Activated naive CD8-positive, alpha-beta T cell treated with anti-CD3 and anti-CD28 coated beads, Interleukin-2, amount 50 U/mL, for 24 hours (primary cell): ENCODE measurements around the gene TYMS.

Experiments
- ATAC-seq: fragments of 150-1000 bp; cut with Tn5 transposase; one replicate; pipeline ENCODE4 v1.10.0; 2021
- DNase-seq: peaks from one replicate; pipeline ENCODE4 v3.0.0; 2021
- H3K27ac Mint-ChIP-seq: one replicate; pipeline ENCODE4 v1.8.0; 2021; ENCODE audit warnings: mild to moderate bottlenecking, mixed read lengths
- H3K27me3 Mint-ChIP-seq: one replicate; pipeline ENCODE4 v1.8.0; 2021; ENCODE audit warnings: mixed read lengths
- H3K36me3 Mint-ChIP-seq: one replicate; pipeline ENCODE4 v1.8.0; 2021; ENCODE audit warnings: low read depth, mixed read lengths
- H3K4me1 Mint-ChIP-seq: one replicate; pipeline ENCODE4 v1.8.0; 2021; ENCODE audit warnings: mixed read lengths
- H3K4me3 Mint-ChIP-seq: one replicate; pipeline ENCODE4 v1.8.0; 2021; ENCODE audit warnings: mild to moderate bottlenecking, moderate library complexity, mixed read lengths
- H3K9me3 Mint-ChIP-seq: one replicate; pipeline ENCODE4 v1.8.0; 2021; ENCODE audit warnings: mixed read lengths

Gene TYMS

DNA sequence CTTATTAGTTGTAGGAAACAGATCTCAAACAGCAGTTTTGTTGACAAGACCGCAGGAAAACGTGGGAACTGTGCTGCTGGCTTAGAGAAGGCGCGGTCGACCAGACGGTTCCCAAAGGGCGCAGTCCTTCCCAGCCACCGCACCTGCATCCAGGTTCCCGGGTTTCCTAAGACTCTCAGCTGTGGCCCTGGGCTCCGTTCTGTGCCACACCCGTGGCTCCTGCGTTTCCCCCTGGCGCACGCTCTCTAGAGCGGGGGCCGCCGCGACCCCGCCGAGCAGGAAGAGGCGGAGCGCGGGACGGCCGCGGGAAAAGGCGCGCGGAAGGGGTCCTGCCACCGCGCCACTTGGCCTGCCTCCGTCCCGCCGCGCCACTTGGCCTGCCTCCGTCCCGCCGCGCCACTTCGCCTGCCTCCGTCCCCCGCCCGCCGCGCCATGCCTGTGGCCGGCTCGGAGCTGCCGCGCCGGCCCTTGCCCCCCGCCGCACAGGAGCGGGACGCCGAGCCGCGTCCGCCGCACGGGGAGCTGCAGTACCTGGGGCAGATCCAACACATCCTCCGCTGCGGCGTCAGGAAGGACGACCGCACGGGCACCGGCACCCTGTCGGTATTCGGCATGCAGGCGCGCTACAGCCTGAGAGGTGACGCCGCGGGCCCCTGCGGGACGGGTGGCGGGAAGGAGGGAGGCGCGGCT lies at the start of gene TYMS:
Gene TYMS, plus strand, starts transcription at position 343 of the 690 bp plus-strand sequence. Its CDS starts 90 bp downstream, at position 433.
- Mint-ChIP-seq H3K9me3 (peaks cover 12% of the 10 kb centered on the region), H3K27me3 (peaks cover 28% of the 10 kb centered on the region), H3K4me3 (peak within 1 kb of the TSS; percentile 96), H3K36me3 (peaks cover 44% of the 10 kb centered on the region), H3K27ac (peak within 1 kb of the TSS; percentile 91), H3K4me1 (peaks cover 24% of the 10 kb centered on the region)
- peak; percentile 76 for ATAC-seq
- peak; percentile 71 for DNase-seq

DNA sequence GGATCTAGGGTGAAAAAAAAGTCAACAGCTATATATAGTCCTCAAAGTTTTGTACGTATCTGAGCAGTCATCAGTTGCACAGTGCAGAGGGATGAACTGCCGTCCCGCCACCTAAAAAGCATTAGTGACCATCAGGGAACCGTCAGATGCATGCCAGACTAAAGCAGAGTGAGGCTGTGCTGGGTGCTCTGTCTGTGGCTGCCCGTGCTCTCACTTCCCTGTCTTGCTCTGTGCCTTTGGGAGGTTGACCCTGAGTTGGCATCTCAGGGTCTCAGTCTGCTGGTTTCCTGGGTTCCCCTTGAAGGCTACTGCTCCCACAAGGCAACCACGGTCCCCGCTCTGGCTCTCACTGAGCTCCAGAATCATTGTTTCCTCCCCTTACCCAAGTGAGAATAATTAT lies 49.5 kb upstream of the TYMS start:
- Mint-ChIP-seq H3K27me3 (peaks cover 10% of the 10 kb centered on the region), H3K36me3 (no peaks in the 10 kb centered on the region), H3K27ac (no peak overlapping the region), H3K4me1 (no peaks in the 10 kb centered on the region), H3K9me3 (no peaks in the 10 kb centered on the region), H3K4me3 (no peak overlapping the region)
- no peak for ATAC-seq
- DNase-seq: no peak

DNA sequence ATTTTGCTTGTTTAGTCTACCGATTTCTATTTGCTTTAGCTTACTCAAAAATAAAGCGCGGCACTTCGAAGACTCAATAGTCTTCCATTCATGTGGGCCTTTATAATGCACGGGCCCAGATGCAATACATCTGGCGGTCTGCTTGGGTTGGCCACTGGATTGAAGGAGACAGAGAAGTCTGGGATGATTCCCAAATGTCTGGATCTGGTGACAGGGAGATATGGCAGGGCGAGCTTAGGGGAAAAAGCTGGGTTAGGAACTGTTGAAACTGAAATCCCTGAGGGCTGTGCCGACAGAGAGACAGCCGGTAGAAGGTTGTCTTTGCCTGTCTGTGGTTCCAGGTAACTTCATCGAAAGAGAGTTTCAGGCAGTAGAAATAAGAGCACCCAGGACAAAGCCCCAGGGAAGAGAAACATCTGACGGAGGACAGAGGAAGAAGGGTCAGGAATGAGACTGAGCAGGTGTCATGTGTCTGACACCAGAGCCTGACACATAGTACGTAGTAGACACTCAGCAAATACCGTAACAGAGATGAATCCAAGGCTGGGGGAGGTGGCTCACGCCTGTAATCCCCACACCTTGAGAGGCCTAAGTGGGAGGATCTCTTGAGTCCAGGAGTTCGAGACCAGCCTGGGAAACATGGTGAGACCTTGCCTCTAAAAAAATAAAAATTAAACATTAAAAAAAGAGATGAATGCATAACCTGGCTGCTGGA lies 47.1 kb upstream of the TYMS start:
- H3K27me3 Mint-ChIP-seq: peaks cover 9% of the 10 kb centered on the region
- H3K9me3 Mint-ChIP-seq: no peaks in the 10 kb centered on the region
- H3K27ac Mint-ChIP-seq: no peak overlapping the region
- ATAC-seq (no peak), DNase-seq (no peak)
- no peaks in the 10 kb centered on the region for H3K36me3 Mint-ChIP-seq
- no peak overlapping the region for H3K4me3 Mint-ChIP-seq
- H3K4me1 Mint-ChIP-seq: no peaks in the 10 kb centered on the region

DNA sequence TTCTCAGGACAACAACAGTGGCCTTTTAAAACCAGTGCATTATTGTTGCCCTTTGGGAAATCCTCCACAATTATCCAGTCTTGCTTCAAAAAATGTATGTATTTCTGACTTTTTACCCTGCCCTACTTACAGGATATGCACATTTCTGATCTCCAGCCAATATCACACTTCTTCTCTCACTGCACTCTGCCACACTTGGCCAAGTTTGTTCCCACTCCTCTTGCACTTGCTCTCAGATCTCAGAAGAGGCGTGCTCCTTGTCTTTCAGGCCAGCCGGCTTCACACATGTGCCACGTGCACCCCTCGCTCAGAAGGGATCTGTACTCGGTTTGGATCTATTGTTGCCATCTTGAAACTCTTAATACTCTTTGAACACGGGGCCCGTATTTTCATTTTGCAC lies 45.3 kb upstream of the TYMS start:
- no peaks in the 10 kb centered on the region for H3K4me1 Mint-ChIP-seq
- H3K27ac Mint-ChIP-seq: no peak overlapping the region
- H3K9me3 Mint-ChIP-seq: no peaks in the 10 kb centered on the region
- H3K27me3 Mint-ChIP-seq: peaks cover 4% of the 10 kb centered on the region
- DNase-seq (no peak), ATAC-seq (no peak)
- no peak overlapping the region for H3K4me3 Mint-ChIP-seq
- no peaks in the 10 kb centered on the region for H3K36me3 Mint-ChIP-seq

DNA sequence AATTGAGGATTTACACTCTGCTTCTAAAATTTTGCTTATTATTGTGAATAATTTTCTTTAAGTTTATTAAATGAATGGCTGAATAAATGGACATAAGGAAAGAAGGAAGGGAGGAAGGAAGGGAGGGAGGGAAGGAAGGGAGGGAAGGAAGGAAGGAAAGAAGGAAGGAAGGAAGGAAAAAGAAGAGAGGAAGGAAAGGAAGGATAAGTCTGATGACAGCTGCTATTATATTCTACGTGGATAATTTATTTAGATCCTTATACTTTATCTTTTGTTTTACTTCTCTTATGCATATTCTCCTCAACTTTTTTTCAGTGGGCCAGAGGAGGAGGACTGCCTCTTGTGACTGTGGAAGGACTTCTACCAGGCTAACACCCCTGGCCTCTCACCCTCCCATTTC lies 43.3 kb upstream of the TYMS start:
- DNase-seq: no peak
- Mint-ChIP-seq H3K4me3 (no peak overlapping the region), H3K27ac (no peak overlapping the region), H3K36me3 (no peaks in the 10 kb centered on the region), H3K9me3 (no peaks in the 10 kb centered on the region), H3K27me3 (peaks cover 4% of the 10 kb centered on the region), H3K4me1 (no peaks in the 10 kb centered on the region)
- no peak for ATAC-seq

DNA sequence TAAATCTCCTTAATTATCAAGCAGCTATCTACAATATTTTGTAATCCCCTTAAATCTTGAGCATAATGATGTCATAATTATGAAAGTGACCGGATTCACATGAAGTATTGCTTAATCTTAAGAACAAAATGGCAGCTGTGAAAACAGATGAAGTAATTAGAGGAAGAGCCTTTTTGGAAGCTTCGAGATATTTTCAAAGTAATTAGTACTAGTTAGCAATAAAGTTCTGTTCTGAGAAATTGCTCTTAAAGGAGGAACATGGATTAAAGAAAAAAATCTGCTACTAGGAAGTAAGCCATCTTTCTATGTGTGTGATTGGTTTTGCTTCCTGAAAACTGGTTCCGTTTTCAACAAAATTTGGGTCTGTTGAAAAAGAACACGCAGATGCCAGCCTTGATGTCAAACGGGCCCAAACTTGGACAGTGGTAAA lies 42.3 kb upstream of the TYMS start:
- Mint-ChIP-seq H3K4me1 (no peaks in the 10 kb centered on the region), H3K27me3 (peaks cover 7% of the 10 kb centered on the region), H3K27ac (no peak overlapping the region), H3K9me3 (no peaks in the 10 kb centered on the region), H3K4me3 (no peak overlapping the region), H3K36me3 (no peaks in the 10 kb centered on the region)
- ATAC-seq (no peak), DNase-seq (no peak)

DNA sequence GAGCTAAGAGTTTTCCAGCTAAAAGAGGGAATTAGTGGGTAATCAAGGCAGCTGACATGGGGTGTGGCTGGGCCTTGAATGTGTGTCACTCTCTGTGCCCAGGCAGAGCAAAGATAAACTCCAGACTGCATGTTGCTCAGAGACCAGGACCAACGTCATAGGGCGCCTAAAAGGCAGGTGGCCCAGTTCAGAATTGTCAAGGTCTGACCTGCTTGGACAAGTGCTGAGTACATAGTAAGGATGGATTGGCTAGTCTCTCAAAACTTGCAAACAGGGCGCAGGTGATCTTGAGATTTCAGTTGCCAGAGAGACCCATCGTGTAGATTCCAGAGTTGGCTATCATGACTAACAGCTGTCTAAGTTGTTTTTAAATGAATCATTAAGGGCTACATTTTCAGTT lies 41.7 kb upstream of the TYMS start:
- ATAC-seq (no peak), DNase-seq (no peak)
- no peak overlapping the region for H3K4me3 Mint-ChIP-seq
- no peaks in the 10 kb centered on the region for H3K9me3 Mint-ChIP-seq
- H3K27ac Mint-ChIP-seq: no peak overlapping the region
- no peaks in the 10 kb centered on the region for H3K4me1 Mint-ChIP-seq
- H3K36me3 Mint-ChIP-seq: no peaks in the 10 kb centered on the region
- H3K27me3 Mint-ChIP-seq: peaks cover 9% of the 10 kb centered on the region

DNA sequence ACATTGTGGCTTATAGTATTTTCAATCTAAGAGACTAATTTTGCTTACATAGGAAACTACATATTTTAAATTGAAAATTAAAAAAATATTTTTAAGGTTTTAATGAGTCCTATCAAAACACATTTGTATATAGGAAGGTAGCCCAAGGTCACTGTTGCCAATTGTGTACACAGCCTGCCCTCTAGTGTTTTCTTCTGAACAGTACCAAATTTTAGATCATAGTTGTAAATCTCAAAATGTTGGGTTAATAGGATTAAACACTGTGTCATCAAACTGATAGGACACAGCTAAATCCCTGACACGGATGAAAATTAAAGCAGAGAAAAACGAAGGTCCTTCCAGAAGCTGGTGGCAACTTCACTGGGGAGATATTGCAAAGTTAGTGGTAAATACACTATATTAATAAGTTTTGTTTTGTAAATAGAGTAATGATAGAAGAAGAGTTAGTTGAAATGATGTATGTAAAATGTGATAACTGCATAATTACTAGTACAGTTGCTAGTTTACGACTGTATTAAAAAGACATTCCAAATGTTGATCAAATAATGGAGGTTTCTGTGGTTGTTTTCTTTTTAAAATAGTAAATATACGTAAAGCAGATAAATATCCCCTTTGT lies 41.0 kb upstream of the TYMS start:
- Mint-ChIP-seq H3K27ac (no peak overlapping the region), H3K27me3 (peaks cover 9% of the 10 kb centered on the region), H3K9me3 (no peaks in the 10 kb centered on the region), H3K4me3 (no peak overlapping the region), H3K4me1 (no peaks in the 10 kb centered on the region), H3K36me3 (no peaks in the 10 kb centered on the region)
- ATAC-seq: no peak
- no peak for DNase-seq

DNA sequence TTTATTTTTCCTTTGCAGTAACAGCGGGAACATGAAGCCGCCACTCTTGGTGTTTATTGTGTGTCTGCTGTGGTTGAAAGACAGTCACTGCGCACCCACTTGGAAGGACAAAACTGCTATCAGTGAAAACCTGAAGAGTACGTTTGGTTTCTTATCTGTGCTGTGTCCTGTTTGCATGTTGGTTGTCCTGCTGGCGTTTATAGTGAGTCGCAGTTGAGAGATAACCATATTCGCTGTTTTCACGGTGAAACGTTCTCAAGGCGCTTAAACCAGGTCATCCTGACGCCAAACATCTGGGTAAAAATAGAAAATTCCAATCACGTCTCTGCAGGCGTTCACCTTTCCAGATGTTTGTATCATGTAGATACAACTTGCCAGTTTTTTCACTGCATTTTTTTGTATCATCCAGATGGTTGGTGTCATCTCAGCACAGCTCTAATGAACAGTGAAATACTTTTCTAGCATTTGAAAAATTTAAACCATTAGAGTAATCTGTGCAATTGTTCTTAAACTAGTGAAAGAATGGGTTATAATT lies 39.4 kb upstream of the TYMS start:
- Mint-ChIP-seq H3K27me3 (peaks cover 10% of the 10 kb centered on the region), H3K36me3 (no peaks in the 10 kb centered on the region), H3K9me3 (no peaks in the 10 kb centered on the region), H3K4me3 (no peak overlapping the region), H3K4me1 (no peaks in the 10 kb centered on the region), H3K27ac (no peak overlapping the region)
- DNase-seq: no peak
- no peak for ATAC-seq

DNA sequence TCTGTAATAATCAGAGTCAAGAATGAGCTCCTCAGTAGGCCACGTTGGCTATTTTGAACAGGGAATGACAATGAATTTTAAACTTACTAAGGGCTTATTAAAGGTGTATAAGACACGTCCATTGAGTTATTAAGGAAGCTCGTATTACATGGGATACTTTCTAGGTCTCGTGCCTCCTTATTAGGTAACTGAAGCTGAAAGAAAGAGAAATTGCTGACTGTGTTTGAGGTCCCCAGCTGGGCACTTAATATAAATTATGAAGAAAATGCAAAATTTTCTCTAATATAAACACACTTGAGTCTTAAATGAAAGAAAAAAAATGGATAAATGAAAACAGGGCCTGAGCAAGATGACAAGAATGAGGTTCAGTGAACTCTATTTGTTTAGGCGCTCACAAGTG lies 38.8 kb upstream of the TYMS start:
- no peak overlapping the region for H3K27ac Mint-ChIP-seq
- no peak for DNase-seq
- peaks cover 10% of the 10 kb centered on the region for H3K27me3 Mint-ChIP-seq
- H3K4me3 Mint-ChIP-seq: no peak overlapping the region
- no peak for ATAC-seq
- H3K4me1 Mint-ChIP-seq: no peaks in the 10 kb centered on the region
- no peaks in the 10 kb centered on the region for H3K36me3 Mint-ChIP-seq
- H3K9me3 Mint-ChIP-seq: no peaks in the 10 kb centered on the region

DNA sequence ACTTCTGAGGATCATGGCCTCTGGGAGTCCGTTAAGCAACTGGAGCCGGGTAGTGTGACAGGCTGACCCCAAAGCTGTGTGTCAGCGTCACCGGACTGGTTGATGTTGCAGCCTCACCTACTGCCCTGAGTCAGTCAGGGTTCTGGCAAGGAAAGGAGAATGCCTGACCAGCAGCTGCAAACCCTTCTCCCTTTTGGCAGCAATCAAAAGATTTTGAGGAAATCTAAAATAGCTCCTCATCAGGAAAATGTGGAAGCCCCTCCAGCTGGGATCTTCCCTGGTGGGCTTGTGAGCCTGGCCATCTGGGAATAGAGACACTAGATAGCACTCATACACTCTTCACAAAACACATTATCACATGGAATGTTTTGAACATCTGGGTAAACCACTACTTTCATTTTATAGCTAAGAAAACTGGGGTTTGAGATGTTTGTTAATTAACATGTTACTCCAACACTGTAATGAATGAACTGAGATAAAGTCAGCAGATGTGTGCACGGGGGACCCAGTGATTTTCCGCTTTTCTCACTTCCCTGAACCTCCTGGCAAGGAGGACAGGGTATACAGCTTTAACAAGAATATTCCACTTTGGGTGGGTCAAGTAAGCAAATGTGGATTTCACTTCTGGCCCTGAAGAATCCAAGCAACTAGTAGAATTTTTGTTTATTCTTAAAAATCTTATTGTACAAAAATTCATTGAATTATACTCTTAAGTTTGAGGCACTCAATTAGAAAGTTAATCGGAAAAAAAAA lies 36.0 kb upstream of the TYMS start:
- Mint-ChIP-seq H3K27ac (no peak overlapping the region), H3K9me3 (no peaks in the 10 kb centered on the region), H3K27me3 (peaks cover 12% of the 10 kb centered on the region)

DNA sequence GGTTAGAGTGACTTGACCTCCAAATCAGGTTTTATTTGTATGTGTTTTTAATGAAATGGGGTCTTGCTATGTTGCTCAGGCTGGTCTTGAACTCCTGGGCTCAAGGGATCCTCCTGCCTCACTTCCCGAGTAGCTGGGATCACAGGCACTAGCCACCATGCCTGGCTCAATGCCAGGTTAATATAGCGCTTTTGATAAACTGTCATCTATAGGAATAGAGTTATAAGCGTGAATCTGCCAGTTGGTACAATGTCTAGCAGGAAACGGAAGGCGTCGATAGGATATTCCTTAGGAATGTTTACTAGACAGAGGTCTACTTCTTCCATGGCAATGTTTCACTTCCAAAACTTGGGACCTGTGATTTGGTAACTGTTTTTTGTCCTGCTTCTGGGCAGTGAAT lies 35.2 kb upstream of the TYMS start:
- Mint-ChIP-seq H3K9me3 (no peaks in the 10 kb centered on the region), H3K27me3 (peaks cover 12% of the 10 kb centered on the region), H3K4me3 (no peak overlapping the region), H3K4me1 (no peaks in the 10 kb centered on the region), H3K27ac (no peak overlapping the region), H3K36me3 (no peaks in the 10 kb centered on the region)
- DNase-seq (no peak), ATAC-seq (no peak)

More for the DNA sequence above, 36.0 kb upstream of the TYMS start:
- no peaks in the 10 kb centered on the region for H3K4me1 Mint-ChIP-seq
- H3K36me3 Mint-ChIP-seq: no peaks in the 10 kb centered on the region
- ATAC-seq (no peak), DNase-seq (no peak)
- no peak overlapping the region for H3K4me3 Mint-ChIP-seq

DNA sequence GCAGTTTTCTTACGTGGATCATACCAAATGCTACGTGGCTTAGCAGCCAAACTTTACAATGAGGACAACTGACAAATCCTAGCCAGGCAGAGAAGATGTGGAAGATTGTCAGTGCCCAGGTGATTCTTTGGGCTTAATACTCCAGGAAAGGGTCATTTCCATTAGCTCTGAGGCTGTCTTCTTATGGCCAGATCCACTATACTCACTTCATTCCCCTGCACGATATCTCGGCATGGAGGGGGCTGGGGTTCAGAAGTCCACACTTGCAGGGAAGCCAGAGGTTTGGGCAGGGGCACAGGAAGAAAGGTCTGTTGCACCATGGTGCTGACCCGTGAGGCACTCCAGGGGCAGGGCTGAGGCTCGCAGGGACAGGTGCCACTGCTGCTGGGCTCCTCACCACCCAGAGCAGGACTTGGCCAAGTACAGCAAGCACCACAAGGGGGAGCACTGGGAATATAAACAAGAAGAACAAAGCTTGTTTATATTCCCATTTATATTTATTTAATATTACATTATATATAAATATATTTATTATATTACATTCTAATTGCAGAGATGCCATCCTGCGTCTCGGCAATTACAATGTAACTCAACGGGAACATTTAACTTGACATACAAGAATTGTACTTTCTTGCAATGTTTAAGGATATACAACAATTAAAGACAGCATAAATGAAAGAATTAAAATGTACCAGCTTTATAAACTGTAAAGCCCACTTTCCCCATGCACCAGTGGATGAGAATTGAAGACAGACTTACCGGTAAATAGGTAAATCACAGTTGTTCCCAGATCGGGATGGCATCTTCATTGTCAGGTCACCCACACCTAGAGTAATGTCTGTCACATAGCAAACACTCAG lies 33.5 kb upstream of the TYMS start:
- no peaks in the 10 kb centered on the region for H3K36me3 Mint-ChIP-seq
- no peaks in the 10 kb centered on the region for H3K9me3 Mint-ChIP-seq
- no peaks in the 10 kb centered on the region for H3K4me1 Mint-ChIP-seq
- DNase-seq (peak; percentile 74), ATAC-seq (peak; percentile 66)
- peaks cover 12% of the 10 kb centered on the region for H3K27me3 Mint-ChIP-seq
- no peak overlapping the region for H3K4me3 Mint-ChIP-seq
- H3K27ac Mint-ChIP-seq: no peak overlapping the region

DNA sequence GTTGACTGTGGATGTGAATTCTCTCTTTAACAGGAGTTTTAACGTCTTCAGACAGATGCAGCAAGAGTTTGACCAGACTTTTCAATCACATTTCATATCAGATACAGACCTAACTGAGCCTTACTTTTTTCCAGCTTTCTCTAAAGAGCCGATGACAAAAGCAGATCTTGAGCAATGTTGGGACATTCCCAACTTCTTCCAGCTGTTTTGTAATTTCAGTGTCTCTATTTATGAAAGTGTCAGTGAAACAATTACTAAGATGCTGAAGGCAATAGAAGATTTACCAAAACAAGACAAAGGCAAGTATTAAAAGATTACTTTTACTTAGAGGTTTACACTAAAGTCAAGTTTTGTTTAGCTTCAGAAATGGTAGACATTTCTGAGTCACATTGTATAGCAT lies 30.2 kb upstream of the TYMS start:
- Mint-ChIP-seq H3K4me3 (no peak overlapping the region), H3K27ac (no peak overlapping the region), H3K4me1 (peaks cover 8% of the 10 kb centered on the region), H3K36me3 (no peaks in the 10 kb centered on the region), H3K27me3 (peaks cover 11% of the 10 kb centered on the region), H3K9me3 (no peaks in the 10 kb centered on the region)
- no peak for DNase-seq
- no peak for ATAC-seq
